OCI-LY3 (cell line): ENCODE data around the gene LRRC63.

Source experiments
- EZH2phosphoT487 ChIP-seq: fragments of 200-600 bp; shearing (Covaris generic); IDR thresholded peaks from 2 replicates; pipeline ENCODE4 v1.6.1; 2018; ENCODE audit warnings: antibody characterized with exemption, mixed run types, low read depth
- TF ChIP-seq, protein P1 (sequence below): fragments of 200-600, 300-600 bp; sonication (generic); IDR thresholded peaks from 2 replicates; pipeline ENCODE4 v1.5.1; 2014; ENCODE audit warnings: antibody characterized with exemption, low read length, low read depth

DNA sequence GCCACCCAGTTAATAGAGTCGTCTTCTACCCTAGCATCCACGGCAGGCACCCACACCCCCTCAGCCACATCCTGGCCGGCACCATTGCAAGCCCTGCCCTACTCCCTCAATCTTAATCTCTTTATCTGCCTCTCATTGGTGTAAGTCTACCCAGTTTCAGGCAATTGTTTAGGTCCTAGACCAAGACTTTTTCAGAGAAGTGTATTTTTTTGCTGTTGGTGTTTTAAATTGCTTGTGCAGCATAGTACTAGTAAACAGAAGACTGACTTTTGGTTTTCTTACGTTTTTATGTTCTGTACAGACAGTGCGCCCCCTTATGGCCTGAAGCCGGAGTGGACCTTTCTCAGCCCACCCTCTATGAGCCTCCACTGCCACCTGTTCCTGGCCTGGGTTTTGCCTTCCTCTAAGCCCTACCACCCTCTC lies 27.4 kb upstream of the LRRC63 start:
- TF ChIP-seq, protein P1, sequence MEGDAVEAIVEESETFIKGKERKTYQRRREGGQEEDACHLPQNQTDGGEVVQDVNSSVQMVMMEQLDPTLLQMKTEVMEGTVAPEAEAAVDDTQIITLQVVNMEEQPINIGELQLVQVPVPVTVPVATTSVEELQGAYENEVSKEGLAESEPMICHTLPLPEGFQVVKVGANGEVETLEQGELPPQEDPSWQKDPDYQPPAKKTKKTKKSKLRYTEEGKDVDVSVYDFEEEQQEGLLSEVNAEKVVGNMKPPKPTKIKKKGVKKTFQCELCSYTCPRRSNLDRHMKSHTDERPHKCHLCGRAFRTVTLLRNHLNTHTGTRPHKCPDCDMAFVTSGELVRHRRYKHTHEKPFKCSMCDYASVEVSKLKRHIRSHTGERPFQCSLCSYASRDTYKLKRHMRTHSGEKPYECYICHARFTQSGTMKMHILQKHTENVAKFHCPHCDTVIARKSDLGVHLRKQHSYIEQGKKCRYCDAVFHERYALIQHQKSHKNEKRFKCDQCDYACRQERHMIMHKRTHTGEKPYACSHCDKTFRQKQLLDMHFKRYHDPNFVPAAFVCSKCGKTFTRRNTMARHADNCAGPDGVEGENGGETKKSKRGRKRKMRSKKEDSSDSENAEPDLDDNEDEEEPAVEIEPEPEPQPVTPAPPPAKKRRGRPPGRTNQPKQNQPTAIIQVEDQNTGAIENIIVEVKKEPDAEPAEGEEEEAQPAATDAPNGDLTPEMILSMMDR, result peak; percentile 98
- TF ChIP-seq EZH2phosphoT487, result no peak
